Measurements from ENCODE around the gene ZNF827. TPM values are rescaled to one million over a fixed set of nuclear protein-coding genes. Genes with fewer than 3 reads are reported as not detected.

ZNF827 gene
- total and polyA plus RNA-seq, 2 experiments from 2014 or later, result 20.3 to 33.1 TPM

DNA sequence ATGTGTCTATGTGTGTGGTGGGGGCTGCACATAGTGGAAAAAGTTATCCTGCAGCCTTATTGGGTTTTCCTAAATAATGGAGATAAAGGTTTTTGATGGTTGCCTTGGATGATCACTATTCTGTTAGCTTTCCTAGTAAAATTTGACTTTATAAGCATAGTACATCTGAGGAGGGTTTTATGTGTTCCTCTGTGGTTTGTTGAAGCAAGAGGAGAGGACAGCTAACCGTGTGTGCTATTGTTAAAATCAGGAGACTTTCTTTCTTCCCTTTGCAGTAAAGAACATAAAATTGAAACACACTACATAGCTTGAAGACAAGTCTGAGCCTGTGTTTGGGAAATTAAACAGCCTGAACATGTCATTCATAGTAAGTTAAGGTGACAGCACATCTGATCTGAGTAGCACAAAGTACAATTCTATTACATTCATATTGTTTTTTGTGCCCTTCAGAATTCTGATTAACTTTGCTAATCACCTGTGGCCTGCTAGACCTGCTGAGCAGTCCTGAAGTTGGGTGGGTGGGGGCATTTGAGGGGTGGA lies 221.9 kb downstream of the ZNF827 start:
- H3K4me2 ChIP-seq, result no peak overlapping the region
- 0 out of 2 replicates have a peak, but pooled peaks cover 3% of the 10 kb centered on the region for H3F3A ChIP-seq (replicated peaks; ENCODE audit: low read depth)
- no peak overlapping the region for H3K4me3 ChIP-seq
- peaks cover 4% of the 10 kb centered on the region for H3K27me3 Mint-ChIP-seq (ENCODE audit: insufficient read depth, low read depth, poor library complexity)
- no peaks in the 10 kb centered on the region for H3K27me3 ChIP-seq (ENCODE audit: insufficient read depth)
- H3K27ac Mint-ChIP-seq, result no peak overlapping the region
- peaks cover 9% of the 10 kb centered on the region; the same call in 1 of the 2 replicates for H3K4me1 ChIP-seq (ENCODE audit: insufficient read depth)
- H3K9me3 Mint-ChIP-seq, result peaks cover 5% of the 10 kb centered on the region; the same call in 1 of the 3 replicates
- TF ChIP-seq NANOG (IDR thresholded peaks at IDR 0.05; ENCODE audit: borderline replicate concordance), result no peak
- TF ChIP-seq STAT1 (IDR thresholded peaks at IDR 0.05; ENCODE audit: unreplicated experiment), result no peak
- TF ChIP-seq ZNF114 (CRISPR knock-in tag; IDR thresholded peaks at IDR 0.05), result no peak
- no peak for TF ChIP-seq ZNF331 (CRISPR knock-in tag; IDR thresholded peaks at IDR 0.05; ENCODE audit: low read depth)
- TF ChIP-seq, protein P1, sequence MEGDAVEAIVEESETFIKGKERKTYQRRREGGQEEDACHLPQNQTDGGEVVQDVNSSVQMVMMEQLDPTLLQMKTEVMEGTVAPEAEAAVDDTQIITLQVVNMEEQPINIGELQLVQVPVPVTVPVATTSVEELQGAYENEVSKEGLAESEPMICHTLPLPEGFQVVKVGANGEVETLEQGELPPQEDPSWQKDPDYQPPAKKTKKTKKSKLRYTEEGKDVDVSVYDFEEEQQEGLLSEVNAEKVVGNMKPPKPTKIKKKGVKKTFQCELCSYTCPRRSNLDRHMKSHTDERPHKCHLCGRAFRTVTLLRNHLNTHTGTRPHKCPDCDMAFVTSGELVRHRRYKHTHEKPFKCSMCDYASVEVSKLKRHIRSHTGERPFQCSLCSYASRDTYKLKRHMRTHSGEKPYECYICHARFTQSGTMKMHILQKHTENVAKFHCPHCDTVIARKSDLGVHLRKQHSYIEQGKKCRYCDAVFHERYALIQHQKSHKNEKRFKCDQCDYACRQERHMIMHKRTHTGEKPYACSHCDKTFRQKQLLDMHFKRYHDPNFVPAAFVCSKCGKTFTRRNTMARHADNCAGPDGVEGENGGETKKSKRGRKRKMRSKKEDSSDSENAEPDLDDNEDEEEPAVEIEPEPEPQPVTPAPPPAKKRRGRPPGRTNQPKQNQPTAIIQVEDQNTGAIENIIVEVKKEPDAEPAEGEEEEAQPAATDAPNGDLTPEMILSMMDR (conservative IDR thresholded peaks at IDR 0.05; ENCODE audit: low read depth in 2 of 2), result no peak
- no peaks in the 10 kb centered on the region for H3K79me2 ChIP-seq (replicated peaks; ENCODE audit: insufficient read depth)
- no peak overlapping the region for H3K4me3 Mint-ChIP-seq
- no peak overlapping the region for H2AFZ ChIP-seq
- H3K36me3 Mint-ChIP-seq (ENCODE audit: low read depth), result 0 out of 3 replicates have a peak, but pooled peaks cover 5% of the 10 kb centered on the region
- H3K4me1 Mint-ChIP-seq, result peaks cover 10% of the 10 kb centered on the region
- H4K20me1 ChIP-seq (replicated peaks; ENCODE audit: insufficient read depth), result no peaks in the 10 kb centered on the region
- H3K27ac ChIP-seq (ENCODE audit: low read depth), result no peak overlapping the region
- H3K9me2 ChIP-seq (ENCODE audit: insufficient read depth), result peaks cover 19% of the 10 kb centered on the region
- ATAC-seq (no peak), DNase-seq (ENCODE audit: low spot score) (no peak)
- no peaks in the 10 kb centered on the region for H3K36me3 ChIP-seq (ENCODE audit: insufficient read depth)

DNA sequence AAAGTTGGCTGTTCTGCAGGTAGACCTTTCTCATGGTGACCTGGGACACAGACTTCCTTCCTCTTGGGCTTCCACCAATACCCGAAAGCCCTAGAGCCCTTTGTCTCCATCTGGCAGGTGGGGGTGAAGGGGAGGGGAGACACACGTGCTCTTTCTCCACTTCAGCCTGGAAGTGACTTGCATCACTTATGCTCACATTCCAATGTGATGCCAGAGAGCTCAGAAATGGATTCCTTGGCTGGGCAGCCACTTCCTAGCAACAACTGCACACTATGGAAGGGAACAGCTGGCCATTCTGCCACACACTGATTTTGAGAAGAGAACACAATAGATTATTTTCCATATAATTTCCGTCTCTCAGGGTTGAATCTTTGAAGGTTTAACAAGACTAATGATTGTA lies 222.4 kb downstream of the ZNF827 start:
- Histone ChIP-seq H3K36me3 (ENCODE audit: insufficient read depth) (no peaks in the 10 kb centered on the region), H2AFZ (no peak overlapping the region), H3K4me3 (no peak overlapping the region), H3K27me3 (ENCODE audit: insufficient read depth) (no peaks in the 10 kb centered on the region), H3K4me2 (no peak overlapping the region), H3F3A (replicated peaks; ENCODE audit: low read depth) (0 out of 2 replicates have a peak, but pooled peaks cover 3% of the 10 kb centered on the region), H3K27ac (ENCODE audit: low read depth) (no peak overlapping the region), H3K9me2 (ENCODE audit: insufficient read depth) (peaks cover 19% of the 10 kb centered on the region), H4K20me1 (replicated peaks; ENCODE audit: insufficient read depth) (no peaks in the 10 kb centered on the region), H3K79me2 (replicated peaks; ENCODE audit: insufficient read depth) (no peaks in the 10 kb centered on the region), H3K4me1 (ENCODE audit: insufficient read depth) (peaks cover 9% of the 10 kb centered on the region; the same call in 1 of the 2 replicates)
- Mint-ChIP-seq H3K4me1 (peaks cover 14% of the 10 kb centered on the region), H3K36me3 (ENCODE audit: low read depth) (0 out of 3 replicates have a peak, but pooled peaks cover 4% of the 10 kb centered on the region), H3K4me3 (no peak overlapping the region), H3K27ac (no peak overlapping the region), H3K9me3 (peaks cover 7% of the 10 kb centered on the region; the same call in 2 of the 3 replicates), H3K27me3 (ENCODE audit: insufficient read depth, low read depth, poor library complexity) (peaks cover 4% of the 10 kb centered on the region)
- no peak for ATAC-seq
- DNase-seq (ENCODE audit: low spot score), result no peak
- TF ChIP-seq NANOG (IDR thresholded peaks at IDR 0.05; ENCODE audit: borderline replicate concordance) (no peak), EZH2 (IDR thresholded peaks at IDR 0.05; ENCODE audit: low read depth, unreplicated experiment) (no peak), STAT1 (IDR thresholded peaks at IDR 0.05; ENCODE audit: unreplicated experiment) (no peak), ETS1 (IDR thresholded peaks at IDR 0.05) (no peak), JUNB (IDR thresholded peaks at IDR 0.05; ENCODE audit: unreplicated experiment) (no peak), POLR2AphosphoS5 (IDR thresholded peaks at IDR 0.05; ENCODE audit: low read depth) (no peak), CREB1 (CRISPR knock-in tag; IDR thresholded peaks at IDR 0.05; ENCODE audit: low read depth) (no peak), ZNF114 (CRISPR knock-in tag; IDR thresholded peaks at IDR 0.05) (no peak), ZNF331 (CRISPR knock-in tag; IDR thresholded peaks at IDR 0.05; ENCODE audit: low read depth) (no peak), EZH2phosphoT487 (IDR thresholded peaks at IDR 0.05; ENCODE audit: unreplicated experiment) (no peak)
- TF ChIP-seq, protein P1 (conservative IDR thresholded peaks at IDR 0.05; ENCODE audit: low read depth in 2 of 2), result no peak

Measured in GM23338 (cell line).